B cell (primary cell): Measurements from ENCODE around the gene CCR9. TPM values are rescaled to one million over a fixed set of nuclear protein-coding genes. Genes with fewer than 3 reads are reported as not detected.
"Not testable (repeated sequence)": the region's sequence is repeated elsewhere in the genome, so short reads cannot be mapped to it uniquely, and the experiment has no call there.

Experiments used
- ATAC-seq: fragments of 200-7000 bp; cut with Tn5 transposase; one replicate; pipeline ENCODE4 v1.10.0; 2021; ENCODE audit warnings: low read depth, mild to moderate bottlenecking, moderate number of reproducible peaks, moderate library complexity
- CTCF ChIA-PET: fragments of 350-600 bp; sonication (Branson Sonifier 250); formaldehyde crosslinking; loops from one replicate; lab custom pipeline; 2021; ENCODE audit warnings: antibody characterized with exemption, inconsistent platforms; lab: Charles Lee
- POLR2A ChIA-PET: fragments of 350-600 bp; sonication (Branson Sonifier 250); formaldehyde crosslinking; loops from one replicate; lab custom pipeline; 2021; ENCODE audit warnings: antibody characterized with exemption; lab: Charles Lee
- DNase-seq: peaks from one replicate; pipeline ENCODE4 v3.0.0; 2013
- H2AFZ ChIP-seq: 2 replicates; pipeline ENCODE4 v1.6.1; 2012; ENCODE audit warnings: mild to moderate bottlenecking, low read depth, low read length; ENCODE audit not compliant: insufficient read depth, poor library complexity, severe bottlenecking
- H3K27ac ChIP-seq, 2 donors: 1 replicate in 1 of 2; 2 replicates in 1 of 2; pipeline ENCODE4 v1.5.1; 2012 to 2013; ENCODE audit warnings: low read length in 2 of 2, mild to moderate bottlenecking in 2 of 2, moderate library complexity in 1 of 2
- H3K27me3 ChIP-seq, 4 experiments: fragments of 200-600 bp in 1 of 4; sonication (generic) in 1 of 4; replicated peaks in 1 of 4; 1 replicate in 2 of 4; 2 replicates in 2 of 4; pipeline versions ENCODE4 v1.6.1 to v1.7.0; 2013 to 2016; ENCODE audit warnings: low read length in 3 of 4, mild to moderate bottlenecking in 2 of 4, mixed read lengths in 1 of 4, moderate library complexity in 1 of 4; ENCODE audit not compliant: insufficient read depth in 4 of 4, control insufficient read depth in 3 of 4; ENCODE audit errors: control extremely low read depth in 1 of 4
- H3K36me3 ChIP-seq, 2 experiments: replicated peaks in 1 of 2; 1 replicate in 1 of 2; 2 replicates in 1 of 2; pipeline versions ENCODE4 v1.6.1 to v1.7.1; 2013; ENCODE audit warnings: low read length in 1 of 2; ENCODE audit not compliant: insufficient read depth in 2 of 2, control insufficient read depth in 1 of 2; ENCODE audit errors: control extremely low read depth in 1 of 2, extremely low read depth in 1 of 2
- H3K4me1 ChIP-seq, 2 donors: fragments of 200-600 bp in 1 of 2; sonication (generic) in 1 of 2; 1 replicate in 1 of 2; 2 replicates in 1 of 2; pipeline versions ENCODE4 v1.5.1 to v1.6.1; 2013 to 2017; ENCODE audit warnings: low read length in 2 of 2; ENCODE audit not compliant: control insufficient read depth in 2 of 2, insufficient read depth in 2 of 2
- H3K4me2 ChIP-seq: replicated peaks from 2 replicates; pipeline ENCODE3; 2012; ENCODE audit warnings: mild to moderate bottlenecking, low read depth, low read length; ENCODE audit not compliant: poor library complexity, severe bottlenecking
- H3K4me3 ChIP-seq, 5 experiments: fragments of 200-600 bp in 1 of 5; sonication (generic) in 1 of 5; 1 replicate in 3 of 5; 2 replicates in 2 of 5; pipeline versions ENCODE4 v1.5.1 to v1.7.0; 2011 to 2016; ENCODE audit warnings: low read length in 4 of 5, mild to moderate bottlenecking in 4 of 5, low read depth in 2 of 5, control low read depth in 1 of 5, moderate library complexity in 1 of 5; ENCODE audit not compliant: insufficient read depth in 1 of 5; ENCODE audit errors: control extremely low read depth in 1 of 5, extremely low read depth in 1 of 5
- H3K79me2 ChIP-seq: fragments of 200-600 bp; sonication (generic); one replicate; pipeline ENCODE4 v1.6.0; 2016; ENCODE audit warnings: low read length; ENCODE audit not compliant: control insufficient read depth, insufficient read depth
- H3K9ac ChIP-seq: fragments of 200-600 bp; sonication (generic); 2 replicates; pipeline ENCODE4 v1.6.1; 2017; ENCODE audit warnings: mild to moderate bottlenecking, low read length, moderate library complexity
- H3K9me3 ChIP-seq, 3 donors: one replicate each; pipeline versions ENCODE4 v1.6.1 to v1.7.1; 2013; ENCODE audit warnings: low read length in 2 of 3; ENCODE audit not compliant: control insufficient read depth in 2 of 3, insufficient read depth in 1 of 3; ENCODE audit errors: control extremely low read depth in 1 of 3
- H4K20me1 ChIP-seq: 2 replicates; pipeline ENCODE4 v1.6.0; 2012; ENCODE audit warnings: mild to moderate bottlenecking, low read length; ENCODE audit not compliant: insufficient read depth, control insufficient read depth, poor library complexity, severe bottlenecking
- H3K27ac Mint-ChIP-seq: one replicate; pipeline ENCODE4 v1.8.0; 2021; ENCODE audit warnings: mixed read lengths
- H3K27me3 Mint-ChIP-seq: one replicate; pipeline ENCODE4 v1.8.0; 2021; ENCODE audit warnings: mixed read lengths
- H3K4me1 Mint-ChIP-seq: one replicate; pipeline ENCODE4 v1.8.0; 2021; ENCODE audit warnings: mixed read lengths
- H3K4me3 Mint-ChIP-seq: one replicate; pipeline ENCODE4 v1.8.0; 2021; ENCODE audit warnings: mixed read lengths
- H3K9me3 Mint-ChIP-seq: one replicate; pipeline ENCODE4 v1.8.0; 2022; ENCODE audit warnings: mixed read lengths; ENCODE audit not compliant: insufficient read depth
- EZH2 ChIP-seq: IDR thresholded peaks from 2 replicates; pipeline ENCODE4 v1.6.1; 2012; ENCODE audit warnings: borderline replicate concordance, low read depth, mild to moderate bottlenecking, moderate library complexity, low read length; ENCODE audit not compliant: insufficient read depth, poor library complexity, severe bottlenecking
- WGBS: methylation state at CpG from one replicate; pipeline ENCODE4 v1.1.5; 2013; ENCODE audit warnings: missing lambda C conversion rate; ENCODE audit not compliant: insufficient coverage; 5-methylcytosine and 5-hydroxymethylcytosine counted together
- intact Hi-C: fragments of 100-400 bp; cut with micrococcal nuclease; formaldehyde crosslinking; loops from one replicate; pipeline ENCODE4 v1.10.0; 2022
- polyA plus RNA-seq: library from polyadenylated mRNA; depleted of rRNA; stranded (reverse); fragments of >200 nt; gene quantifications from 2 replicates; pipeline ENCODE4 v1.2.3, GENCODE V29; 2012
- total RNA-seq, 2 donors: library from RNA; stranded (reverse); fragments of 120-200 nt in 1 of 2; gene quantifications; 1 replicate in 1 of 2; 2 replicates in 1 of 2; pipeline versions ENCODE4 v1.2.3 to v1.2.4, GENCODE V29; 2013 to 2022
- TF ChIP-seq, protein P1 (sequence below): fragments of 200-600 bp; IDR thresholded peaks from one replicate; pipeline ENCODE4 v1.8.0; 2022; ENCODE audit warnings: antibody characterized with exemption, mild to moderate bottlenecking

The CCR9 gene
- total and polyA plus RNA-seq, 2 donors (not counting 1 experiment from before 2014, with no cell fraction given): 0.76 to 1.1 TPM

GRCh38 chr3:45852828-45853227 is 33.5 kb upstream of the CCR9 start:
- Mint-ChIP-seq H3K27ac (peak overlapping the region; percentile 77), H3K4me3 (peak overlapping the region; percentile 56), H3K9me3 (peaks cover 5% of the 10 kb centered on the region), H3K27me3 (peaks cover 8% of the 10 kb centered on the region), H3K4me1 (peaks cover 24% of the 10 kb centered on the region)
- Histone ChIP-seq H3K27me3 (no peaks in the 10 kb centered on the region), H3K4me1 (peaks cover 8 to 14% of the 10 kb centered on the region in 2 donors), H4K20me1 (no peaks in the 10 kb centered on the region), H3K4me2 (peak overlapping the region; percentile 28), H3K36me3 (no peaks in the 10 kb centered on the region), H3K9me3 (peaks cover 0 to 5% (median 0%) of the 10 kb centered on the region in 3 donors), H2AFZ (peak overlapping the region; percentile 59), H3K79me2 (peaks cover 3% of the 10 kb centered on the region), H3K9ac (peak overlapping the region; percentile 10), H3K4me3 (no peak overlapping the region), H3K27ac (peak overlapping the region; percentile 48 to 64)
- ChIA-PET CTCF (interaction anchor here (1.3 kb wide), 1 partner anchor 77 kb away, joined by 4 read pairs; no protein-coding TSS in a partner anchor), POLR2A (no interaction called here)
- DNase-seq: no peak
- no CpG with 5 or more reads among the region's 2 CpGs for WGBS
- TF ChIP-seq, protein P1, sequence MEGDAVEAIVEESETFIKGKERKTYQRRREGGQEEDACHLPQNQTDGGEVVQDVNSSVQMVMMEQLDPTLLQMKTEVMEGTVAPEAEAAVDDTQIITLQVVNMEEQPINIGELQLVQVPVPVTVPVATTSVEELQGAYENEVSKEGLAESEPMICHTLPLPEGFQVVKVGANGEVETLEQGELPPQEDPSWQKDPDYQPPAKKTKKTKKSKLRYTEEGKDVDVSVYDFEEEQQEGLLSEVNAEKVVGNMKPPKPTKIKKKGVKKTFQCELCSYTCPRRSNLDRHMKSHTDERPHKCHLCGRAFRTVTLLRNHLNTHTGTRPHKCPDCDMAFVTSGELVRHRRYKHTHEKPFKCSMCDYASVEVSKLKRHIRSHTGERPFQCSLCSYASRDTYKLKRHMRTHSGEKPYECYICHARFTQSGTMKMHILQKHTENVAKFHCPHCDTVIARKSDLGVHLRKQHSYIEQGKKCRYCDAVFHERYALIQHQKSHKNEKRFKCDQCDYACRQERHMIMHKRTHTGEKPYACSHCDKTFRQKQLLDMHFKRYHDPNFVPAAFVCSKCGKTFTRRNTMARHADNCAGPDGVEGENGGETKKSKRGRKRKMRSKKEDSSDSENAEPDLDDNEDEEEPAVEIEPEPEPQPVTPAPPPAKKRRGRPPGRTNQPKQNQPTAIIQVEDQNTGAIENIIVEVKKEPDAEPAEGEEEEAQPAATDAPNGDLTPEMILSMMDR: no peak
- no peak for TF ChIP-seq EZH2
- ATAC-seq: no peak
- intact Hi-C loops: no loop called here

DNA sequence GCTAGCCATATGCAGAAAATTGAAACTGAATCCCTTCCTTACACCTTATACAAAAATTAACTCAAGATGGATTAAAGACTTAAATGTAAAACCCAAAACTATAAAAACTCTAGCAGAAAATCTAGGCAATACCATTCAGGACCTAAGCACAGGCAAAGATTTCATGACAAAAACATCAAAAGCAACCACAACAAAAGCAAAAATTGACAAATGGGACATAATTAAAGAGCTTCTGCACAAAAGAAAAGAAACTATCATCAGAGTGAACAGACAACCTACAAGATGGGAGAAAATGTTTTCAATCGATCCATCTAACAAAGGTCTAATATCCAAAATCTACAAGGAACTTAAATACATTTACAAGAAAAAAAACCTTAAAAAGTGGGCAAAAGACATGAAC is 30.0 kb upstream of the CCR9 start:
- H3K4me3 Mint-ChIP-seq, H3K27ac Mint-ChIP-seq, H3K27me3 Mint-ChIP-seq, H3K36me3 ChIP-seq, ATAC-seq, H3K79me2 ChIP-seq, POLR2A ChIA-PET, H3K9me3 ChIP-seq, H3K9me3 Mint-ChIP-seq, H3K4me2 ChIP-seq, H2AFZ ChIP-seq, DNase-seq, H3K4me3 ChIP-seq, H4K20me1 ChIP-seq, intact Hi-C loops, H3K27ac ChIP-seq, H3K27me3 ChIP-seq, H3K9ac ChIP-seq: not testable (repeated sequence)
- CTCF ChIA-PET: interaction anchor here (0.8 kb wide), 1 partner anchor 56 kb away, joined by 6 read pairs; no protein-coding TSS in a partner anchor
- H3K4me1 Mint-ChIP-seq: peaks cover 42% of the 10 kb centered on the region
- H3K4me1 ChIP-seq: peaks cover 17 to 29% of the 10 kb centered on the region in 2 donors
- 100% methylated on average over 1 of the region's 1 CpG for WGBS

GRCh38 chr3:45857024-45857423 is 29.3 kb upstream of the CCR9 start:
- intact Hi-C loops, H3K27ac Mint-ChIP-seq, CTCF ChIA-PET, H3K27me3 Mint-ChIP-seq, DNase-seq, POLR2A ChIA-PET, H3K27ac ChIP-seq, H3K27me3 ChIP-seq, ATAC-seq, H3K9ac ChIP-seq, H3K9me3 ChIP-seq, H4K20me1 ChIP-seq, H3K9me3 Mint-ChIP-seq, H2AFZ ChIP-seq, H3K79me2 ChIP-seq, H3K4me2 ChIP-seq, H3K4me3 Mint-ChIP-seq, H3K4me3 ChIP-seq, H3K36me3 ChIP-seq: not testable (repeated sequence)
- peaks cover 42% of the 10 kb centered on the region for H3K4me1 Mint-ChIP-seq
- WGBS: 75% methylated on average over 1 of the region's 2 CpGs
- H3K4me1 ChIP-seq: peaks cover 17 to 31% of the 10 kb centered on the region in 2 donors
